Large intestine (tissue), 12 donors: ENCODE data around the gene HS3ST3A1. TPM values are rescaled to one million over a fixed set of nuclear protein-coding genes. Genes with fewer than 3 reads are reported as not detected.

Experiments
- DNase-seq, 2 donors: peaks; one replicate each; pipeline versions ENCODE4 v3.0.0 to v3.0.0-alpha.2; 2013
- H3K27ac ChIP-seq: one replicate; pipeline ENCODE4 v1.5.1; 2013; ENCODE audit warnings: low read length
- H3K27me3 ChIP-seq: 2 replicates; pipeline ENCODE4 v1.6.1; 2013; ENCODE audit warnings: low read length; ENCODE audit not compliant: control insufficient read depth, insufficient read depth
- H3K36me3 ChIP-seq: 2 replicates; pipeline ENCODE4 v1.6.1; 2013; ENCODE audit warnings: low read length; ENCODE audit not compliant: control insufficient read depth, insufficient read depth
- H3K4me1 ChIP-seq: one replicate; pipeline ENCODE4 v1.6.1; 2013; ENCODE audit warnings: low read length; ENCODE audit not compliant: control insufficient read depth, insufficient read depth
- H3K4me3 ChIP-seq: one replicate; pipeline ENCODE4 v1.5.1; 2013; ENCODE audit warnings: low read length
- H3K9me3 ChIP-seq: one replicate; pipeline ENCODE4 v1.6.1; 2013; ENCODE audit warnings: mild to moderate bottlenecking, low read depth, low read length, moderate library complexity; ENCODE audit not compliant: control insufficient read depth
- WGBS: methylation state at CpG from one replicate; pipeline ENCODE4 v1.1.5; 2013; ENCODE audit warnings: low lambda C conversion rate; ENCODE audit not compliant: insufficient coverage; 5-methylcytosine and 5-hydroxymethylcytosine counted together
- long read RNA-seq, 11 donors: transcript quantifications; one replicate each; lab custom pipeline, GENCODE V29; 2026
- polyA plus RNA-seq: library from polyadenylated mRNA; unstranded; fragments of 120-200 nt; gene quantifications from one replicate; pipeline ENCODE4 v1.2.1, GENCODE V29; 2013

HS3ST3A1 gene
- polyA plus RNA-seq: 0.27 TPM
- long read RNA-seq, donor 1: 0 reads
- long read RNA-seq, donor 2: 0 reads
- long read RNA-seq, donor 3: 0 reads
- long read RNA-seq, donor 4: 0 reads
- long read RNA-seq, donor 5: 0 reads
- long read RNA-seq, donor 6: 0 reads
- long read RNA-seq, donor 7, partial matches to known transcripts: 0 of 1 reads
- long read RNA-seq, donor 7, other reads (novel, unspliced or antisense): 0 of 1 reads
- long read RNA-seq, donor 8: 0 reads
- long read RNA-seq, donor 9: 0 reads
- long read RNA-seq, donor 10: 0 reads
- long read RNA-seq, donor 11: 0 reads

DNA sequence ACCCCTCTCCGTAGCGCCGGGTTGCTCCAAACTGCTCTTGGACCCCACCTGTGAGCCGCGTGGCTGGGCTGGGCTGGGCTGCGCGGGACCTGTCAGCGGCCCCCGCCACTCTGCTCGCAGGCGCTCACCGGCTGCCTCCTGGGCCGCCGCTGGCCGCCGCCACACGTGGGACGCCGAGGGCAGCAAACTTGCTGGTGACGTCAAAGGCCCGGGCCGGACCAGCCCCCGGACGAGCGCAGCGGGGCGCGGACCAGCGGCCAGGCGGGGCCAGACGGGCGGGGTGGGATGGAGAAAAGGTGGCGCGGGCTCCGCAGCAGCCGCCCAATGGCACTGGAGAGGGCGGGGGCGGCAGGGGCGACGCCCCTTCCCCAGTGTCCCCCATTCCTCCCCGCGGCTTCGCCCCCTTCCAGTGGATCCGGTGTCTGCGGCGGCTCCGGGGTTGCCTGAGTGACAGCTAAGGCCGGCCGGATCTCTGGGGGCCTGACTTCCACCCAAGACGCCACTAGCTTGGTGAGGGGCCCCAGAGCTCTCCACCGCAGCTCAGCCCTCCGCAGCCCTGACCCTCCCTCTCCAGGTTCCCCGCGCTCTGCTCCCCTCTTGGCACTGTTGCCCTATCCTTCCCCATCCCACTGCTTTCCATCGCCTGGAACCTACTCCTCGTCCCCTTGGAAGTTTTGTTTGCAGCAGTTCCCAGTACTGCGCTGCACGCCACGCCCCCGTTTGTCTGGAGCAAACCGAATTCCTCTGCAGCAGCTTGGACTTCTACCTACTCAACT lies at the start of gene HS3ST3A1:
HS3ST3A1 (minus strand) TSS at position 154 of the 776 bp plus-strand sequence. CDS start 800 bp downstream, outside the sequence.
- DNase-seq: peak in 1 of 2 donors; percentile 22
- H3K9me3 ChIP-seq: peaks cover 4% of the 10 kb centered on the region
- peaks cover 53% of the 10 kb centered on the region for H3K27me3 ChIP-seq
- H3K27ac ChIP-seq: no peak within 1 kb of the TSS
- H3K4me3 ChIP-seq: peak within 1 kb of the TSS; percentile 30
- no peaks in the 10 kb centered on the region for H3K36me3 ChIP-seq
- H3K4me1 ChIP-seq: no peaks in the 10 kb centered on the region
- no CpG with 5 or more reads among the region's 61 CpGs for WGBS

DNA sequence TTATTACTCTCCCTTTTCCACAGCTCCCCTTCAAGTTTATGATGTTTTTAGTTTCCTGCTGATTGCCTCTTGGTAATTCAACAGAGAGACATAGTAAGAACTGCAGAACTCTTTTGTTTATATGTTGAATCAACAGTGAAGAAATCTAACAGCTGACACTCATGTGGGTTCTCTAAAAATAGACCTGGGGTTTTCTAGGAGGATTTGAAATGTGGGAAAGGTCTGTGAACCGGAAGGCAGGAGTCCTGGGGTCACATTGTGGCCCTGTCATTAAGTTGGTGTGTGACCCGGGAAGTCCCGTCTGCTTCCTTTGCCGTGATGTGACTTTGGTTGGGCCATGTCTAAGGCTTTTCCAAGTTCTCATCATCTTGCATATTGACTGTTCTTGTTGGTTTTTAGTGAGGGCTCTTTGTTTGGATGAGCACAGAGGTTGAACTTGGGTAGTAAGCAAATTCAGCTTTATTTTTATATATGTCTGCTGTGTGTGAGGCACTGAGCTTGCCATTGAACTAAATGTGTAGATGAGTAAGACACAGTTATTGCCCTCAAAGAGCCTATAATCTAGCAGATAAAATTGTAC lies 48.5 kb upstream of the HS3ST3A1 start:
- WGBS: no CpG with 5 or more reads among the region's 4 CpGs
- H3K9me3 ChIP-seq: no peaks in the 10 kb centered on the region
- no peak overlapping the region for H3K27ac ChIP-seq
- no peaks in the 10 kb centered on the region for H3K36me3 ChIP-seq
- DNase-seq: peak in 1 of 2 donors; percentile 6
- no peak overlapping the region for H3K4me3 ChIP-seq
- no peaks in the 10 kb centered on the region for H3K27me3 ChIP-seq
- H3K4me1 ChIP-seq: no peaks in the 10 kb centered on the region

DNA sequence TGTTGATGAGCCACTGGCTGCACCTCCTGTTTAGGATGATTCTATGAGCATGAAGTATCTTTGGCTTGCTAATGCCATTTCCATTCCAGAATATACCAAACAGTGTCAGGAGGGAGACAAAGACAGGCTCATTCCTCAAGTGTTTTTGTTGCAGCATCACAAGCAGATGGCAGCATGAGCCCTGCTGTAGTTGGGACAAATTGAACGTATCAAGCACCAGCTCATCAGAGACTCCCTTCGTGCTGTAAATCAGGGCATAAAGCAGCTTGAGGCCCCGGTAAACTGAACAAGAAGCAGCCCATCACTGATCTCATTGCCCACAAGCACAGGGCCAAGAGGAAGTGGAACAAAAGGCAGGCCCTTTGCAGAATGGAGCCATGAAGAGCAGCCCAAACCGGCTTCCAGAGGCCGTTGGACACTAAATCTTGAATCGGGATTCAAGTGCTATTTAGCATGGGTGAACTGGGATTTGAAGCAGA lies 45.9 kb upstream of the HS3ST3A1 start:
- no peak overlapping the region for H3K4me3 ChIP-seq
- H3K36me3 ChIP-seq: no peaks in the 10 kb centered on the region
- no peaks in the 10 kb centered on the region for H3K27me3 ChIP-seq
- DNase-seq: peak; percentile 8 to 14
- no peaks in the 10 kb centered on the region for H3K4me1 ChIP-seq
- no peak overlapping the region for H3K27ac ChIP-seq
- no CpG with 5 or more reads among the region's 6 CpGs for WGBS
- no peaks in the 10 kb centered on the region for H3K9me3 ChIP-seq

DNA sequence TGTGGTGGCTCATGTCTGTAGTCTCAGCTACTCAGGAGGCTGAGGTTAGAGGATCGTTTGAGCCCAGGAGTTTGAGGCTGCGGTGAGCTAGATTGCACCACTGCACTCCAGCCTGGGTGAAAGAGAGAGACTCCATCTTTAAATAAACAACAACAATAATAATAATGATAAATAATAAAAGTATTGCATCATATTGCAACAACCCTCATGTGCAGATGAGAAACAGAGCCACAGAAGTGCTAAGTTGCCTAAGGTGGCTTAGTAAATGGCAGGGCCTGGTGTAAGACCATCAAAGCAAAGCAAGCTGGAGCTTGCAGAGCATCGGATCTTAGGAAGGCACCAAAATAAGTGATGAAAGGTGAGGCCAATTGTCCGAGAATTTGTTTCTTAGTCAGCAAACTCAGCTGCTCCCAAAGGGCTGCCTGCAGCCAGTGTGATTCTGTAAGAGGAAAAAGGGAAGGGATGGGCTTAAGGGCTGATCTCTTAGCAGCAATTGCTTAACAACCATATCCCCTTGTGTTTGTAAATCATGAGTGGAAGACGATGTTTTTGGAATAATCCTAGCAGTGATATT lies 45.3 kb upstream of the HS3ST3A1 start:
- H3K9me3 ChIP-seq: no peaks in the 10 kb centered on the region
- H3K27me3 ChIP-seq: no peaks in the 10 kb centered on the region
- no peaks in the 10 kb centered on the region for H3K4me1 ChIP-seq
- no peak overlapping the region for H3K27ac ChIP-seq
- no peak for DNase-seq
- H3K4me3 ChIP-seq: no peak overlapping the region
- WGBS: 67% methylated on average over 1 of the region's 5 CpGs
- H3K36me3 ChIP-seq: no peaks in the 10 kb centered on the region

DNA sequence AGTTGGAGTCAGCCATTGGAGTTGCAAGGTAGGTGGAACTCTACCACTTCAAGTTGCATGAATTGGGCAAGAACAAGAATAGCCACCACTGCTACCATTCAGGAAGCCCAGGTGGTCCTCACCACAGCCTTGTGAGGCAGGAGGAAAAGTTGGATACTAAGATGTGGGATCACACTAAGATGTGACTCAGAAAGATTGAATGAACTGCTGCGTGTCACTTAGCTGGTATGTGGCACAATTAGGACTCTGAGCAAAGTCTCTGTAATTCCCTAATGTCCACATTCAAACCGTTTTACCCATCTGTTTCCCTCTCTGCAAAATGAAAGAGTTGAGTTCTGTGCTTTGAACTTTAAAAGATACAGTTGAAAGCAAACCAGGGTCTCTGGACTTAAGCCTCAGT lies 44.7 kb upstream of the HS3ST3A1 start:
- H3K4me3 ChIP-seq: no peak overlapping the region
- H3K27me3 ChIP-seq: no peaks in the 10 kb centered on the region
- WGBS: no CpG with 5 or more reads among the region's 2 CpGs
- no peak overlapping the region for H3K27ac ChIP-seq
- no peaks in the 10 kb centered on the region for H3K36me3 ChIP-seq
- no peaks in the 10 kb centered on the region for H3K4me1 ChIP-seq
- H3K9me3 ChIP-seq: no peaks in the 10 kb centered on the region
- DNase-seq: no peak

DNA sequence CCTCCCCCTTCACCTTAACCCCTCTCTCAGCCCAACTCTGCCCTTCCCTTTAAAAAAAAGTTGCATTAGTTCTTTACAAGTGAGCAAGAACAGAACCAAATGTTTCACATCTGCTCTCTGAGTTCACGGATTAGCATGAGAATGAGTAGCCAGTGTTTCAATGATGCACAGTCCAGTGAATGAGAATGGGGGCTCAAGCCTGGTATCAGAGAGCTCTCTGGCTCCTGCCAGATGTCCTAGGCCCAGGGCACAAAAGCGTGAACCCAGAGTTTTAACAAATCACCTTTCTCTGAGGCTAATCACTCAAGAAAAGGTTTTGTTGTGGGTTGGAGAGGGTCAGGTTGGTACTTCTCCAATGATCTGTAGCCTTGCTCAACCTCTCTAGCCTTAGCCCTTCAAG lies 41.5 kb upstream of the HS3ST3A1 start:
- Histone ChIP-seq H3K4me1 (no peaks in the 10 kb centered on the region), H3K27ac (no peak overlapping the region), H3K27me3 (no peaks in the 10 kb centered on the region), H3K9me3 (no peaks in the 10 kb centered on the region), H3K36me3 (no peaks in the 10 kb centered on the region), H3K4me3 (no peak overlapping the region)
- no CpG with 5 or more reads among the region's 2 CpGs for WGBS
- no peak for DNase-seq

DNA sequence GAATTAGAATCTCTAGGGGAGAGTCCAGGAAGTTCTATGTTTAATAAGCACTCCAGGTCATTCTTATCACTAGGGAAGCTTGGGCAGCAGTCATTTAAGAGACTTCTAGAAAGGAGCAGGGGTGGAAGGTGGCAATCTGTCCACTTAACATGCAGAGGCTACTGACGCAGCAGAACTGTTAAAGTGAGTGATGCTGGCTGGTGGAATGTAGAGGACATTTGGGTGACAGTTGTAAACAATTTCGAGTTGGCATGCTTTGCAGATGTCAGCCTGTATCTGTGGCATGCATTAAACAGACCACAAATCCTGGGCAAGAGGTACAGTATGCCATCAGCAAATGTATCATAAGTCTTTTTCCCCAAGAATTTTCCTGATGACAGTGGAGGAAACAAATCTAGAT lies 40.5 kb upstream of the HS3ST3A1 start:
- no peak for DNase-seq

DNA sequence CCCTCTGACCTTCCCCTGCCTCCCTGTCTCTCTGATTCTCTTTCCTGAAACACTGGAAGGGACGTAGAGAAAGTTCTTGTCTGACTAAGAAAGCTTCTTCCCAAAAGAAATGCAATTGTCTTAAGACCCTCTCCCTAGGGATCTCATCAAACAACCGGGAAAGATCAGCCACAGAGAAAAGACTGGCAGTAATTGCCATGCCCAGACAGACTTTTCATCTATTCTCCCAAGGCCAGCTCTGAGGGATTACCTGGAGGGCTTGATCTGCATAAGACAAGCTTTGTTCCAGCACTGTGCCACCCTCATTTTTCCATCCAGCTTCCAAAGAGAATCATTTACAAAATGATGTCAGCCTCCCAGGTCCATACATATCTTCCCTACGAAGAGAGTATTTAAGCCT lies 38.8 kb upstream of the HS3ST3A1 start:
- WGBS: 100% methylated on average over 1 of the region's 3 CpGs
- no peaks in the 10 kb centered on the region for H3K4me1 ChIP-seq
- H3K4me3 ChIP-seq: no peak overlapping the region
- no peaks in the 10 kb centered on the region for H3K9me3 ChIP-seq
- no peaks in the 10 kb centered on the region for H3K27me3 ChIP-seq
- no peaks in the 10 kb centered on the region for H3K36me3 ChIP-seq
- H3K27ac ChIP-seq: no peak overlapping the region
- no peak for DNase-seq

More for the DNA sequence above, 40.5 kb upstream of the HS3ST3A1 start:
- Histone ChIP-seq H3K9me3 (no peaks in the 10 kb centered on the region), H3K36me3 (no peaks in the 10 kb centered on the region), H3K27ac (no peak overlapping the region), H3K4me1 (no peaks in the 10 kb centered on the region), H3K4me3 (no peak overlapping the region), H3K27me3 (no peaks in the 10 kb centered on the region)
- WGBS: no CpG with 5 or more reads among the region's 2 CpGs

DNA sequence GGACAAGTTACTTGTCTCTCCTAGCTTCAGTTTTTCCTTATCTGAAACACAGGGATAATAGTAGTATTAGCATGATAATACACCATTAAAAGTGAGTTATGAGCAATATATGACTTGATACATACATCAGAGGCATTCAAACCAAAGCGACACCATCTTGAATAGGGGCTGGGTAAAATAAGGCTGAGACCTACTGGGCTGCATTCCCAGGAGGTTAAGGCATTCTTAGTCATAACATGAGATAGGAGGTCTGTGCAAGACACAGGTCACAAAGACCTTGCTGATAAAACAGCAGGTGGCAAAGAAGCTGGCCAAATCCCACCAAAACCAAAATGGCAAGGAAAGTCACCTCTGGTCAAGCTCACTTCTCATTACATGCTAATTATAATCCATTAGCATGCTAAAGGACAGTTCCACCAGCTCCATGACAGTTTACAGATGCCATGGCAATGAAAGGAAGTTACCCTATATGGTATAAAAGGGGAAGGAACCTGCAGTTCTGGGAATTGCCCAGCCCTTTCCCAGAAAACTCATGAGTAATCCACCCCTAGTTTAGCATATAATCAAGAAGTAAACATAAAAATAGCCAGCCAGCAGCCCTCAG lies 37.2 kb upstream of the HS3ST3A1 start:
- Histone ChIP-seq H3K27ac (no peak overlapping the region), H3K27me3 (no peaks in the 10 kb centered on the region), H3K4me1 (no peaks in the 10 kb centered on the region), H3K36me3 (no peaks in the 10 kb centered on the region), H3K9me3 (no peaks in the 10 kb centered on the region), H3K4me3 (no peak overlapping the region)
- WGBS: no CpG with 5 or more reads among the region's 1 CpG
- DNase-seq: no peak

DNA sequence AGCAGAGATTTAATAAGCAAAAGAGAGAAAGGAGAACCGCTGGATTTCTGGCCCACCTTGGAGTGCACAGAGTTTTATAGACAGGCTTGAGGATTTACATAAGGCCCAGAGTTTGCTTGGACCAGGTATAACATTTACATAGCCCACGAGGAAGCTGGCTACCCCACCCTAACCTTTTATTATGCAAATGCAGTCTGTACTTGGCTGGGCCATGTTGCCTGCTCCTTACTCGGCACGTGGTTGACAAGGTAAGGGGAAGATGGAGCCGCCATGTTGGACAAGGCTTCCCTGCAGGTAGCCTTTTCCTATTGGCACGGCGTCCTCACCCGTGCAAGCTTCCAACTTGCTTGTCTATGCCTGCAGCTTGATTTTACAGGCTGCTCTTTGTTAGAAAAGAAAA lies 35.2 kb upstream of the HS3ST3A1 start:
- no peaks in the 10 kb centered on the region for H3K9me3 ChIP-seq
- H3K36me3 ChIP-seq: no peaks in the 10 kb centered on the region
- H3K27ac ChIP-seq: no peak overlapping the region
- H3K4me3 ChIP-seq: no peak overlapping the region
- no peaks in the 10 kb centered on the region for H3K4me1 ChIP-seq
- no peaks in the 10 kb centered on the region for H3K27me3 ChIP-seq
- WGBS: no CpG with 5 or more reads among the region's 8 CpGs
- no peak for DNase-seq
